ENCODE results near the gene RAB12.

GRCh38 chr18:8688216-8688800, 79.1 kb downstream of the RAB12 start:
- no peak for TF ChIP-seq EZH2 (IDR thresholded peaks at IDR 0.05)
- TF ChIP-seq ZNF274 (IDR thresholded peaks at IDR 0.05; ENCODE audit: low read depth, low read length): no peak
- TF ChIP-seq POLR2A (IDR thresholded peaks at IDR 0.05; ENCODE audit: borderline replicate concordance, extremely low read depth, insufficient read depth, insufficient read length): no peak
- TF ChIP-seq MAX (IDR thresholded peaks at IDR 0.05): no peak
- TF ChIP-seq ATF3 (IDR thresholded peaks at IDR 0.05): no peak
- TF ChIP-seq ELF1 (IDR thresholded peaks at IDR 0.05; ENCODE audit: borderline replicate concordance, low read depth): no peak
- no peak for TF ChIP-seq CTCF (IDR thresholded peaks at IDR 0.05 in 2 of 3, conservative IDR thresholded peaks at IDR 0.05 in 1 of 3; ENCODE audit: borderline replicate concordance in 1 of 3, insufficient read depth in 1 of 3, low read depth in 2 of 3, low read length in 2 of 3)
- no peak for TF ChIP-seq POLR2AphosphoS5 (IDR thresholded peaks at IDR 0.05; ENCODE audit: low read depth, low read length)
- TF ChIP-seq YY1 (IDR thresholded peaks at IDR 0.05; ENCODE audit: extremely low read depth, insufficient replicate concordance, low read depth, low read length): no peak
- TF ChIP-seq EZH2phosphoT487 (IDR thresholded peaks at IDR 0.05; ENCODE audit: borderline replicate concordance): no peak
- no peak for TF ChIP-seq ZFX (IDR thresholded peaks at IDR 0.05)
